ENCODE results near the gene SLC12A5.

SLC12A5 gene

GRCh38 chr20:46108435-46108841, 79.4 kb downstream of the SLC12A5 start:
- no peak for DNase-seq (ENCODE audit: low read depth)

GRCh38 chr20:46108976-46109375, 80.0 kb downstream of the SLC12A5 start:
- DNase-seq (ENCODE audit: low read depth): no peak
